Activated CD4-positive, alpha-beta T cell treated with anti-CD3 and anti-CD28 coated beads for 48 hours (primary cell): ENCODE data around the gene SEMA3E.
"Not testable (repeated sequence)": the region's sequence is repeated elsewhere in the genome, so short reads cannot be mapped to it uniquely, and the experiment has no call there.

Experiments
- DNase-seq: peaks from one replicate; pipeline ENCODE4 v3.0.0-alpha.2; 2020

The SEMA3E gene

DNA sequence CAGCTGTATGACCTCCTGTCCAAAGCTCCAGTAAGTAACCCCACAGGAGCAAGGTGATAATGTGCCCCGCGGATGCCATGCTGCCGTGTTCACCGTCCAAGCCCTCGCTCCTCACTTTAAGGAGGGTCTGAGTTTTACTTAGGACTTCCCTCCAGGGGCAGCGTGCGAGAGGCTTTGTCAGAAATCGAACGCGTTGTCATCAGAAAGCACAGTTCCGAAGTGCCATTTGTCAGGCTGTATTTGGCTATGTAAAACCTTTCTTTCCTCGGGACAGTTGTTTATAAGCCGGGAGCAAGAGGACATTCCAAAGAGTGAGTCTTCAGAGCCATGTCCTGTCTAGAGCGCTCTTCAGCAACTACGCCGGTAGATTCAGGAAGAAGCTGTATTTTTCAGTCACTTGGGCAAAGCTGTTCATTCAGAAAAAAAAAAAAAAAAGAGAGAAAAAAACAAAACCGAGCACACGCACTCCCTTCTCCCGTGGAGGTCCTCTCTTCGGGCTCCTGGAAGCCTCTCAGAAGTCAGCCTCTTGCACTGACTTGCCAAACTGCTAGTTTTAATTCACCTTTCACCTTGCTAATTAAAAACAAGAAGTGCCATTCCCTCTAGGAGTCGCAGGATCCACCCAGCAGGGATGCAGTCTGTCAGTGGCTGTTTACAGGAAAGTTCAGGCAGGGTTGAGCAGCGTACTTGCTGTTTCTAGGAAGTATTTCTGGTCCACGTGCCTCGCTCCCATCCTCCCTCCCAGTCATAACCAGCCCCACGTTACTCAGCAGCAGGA, at the start of gene SEMA3E:
Gene SEMA3E, minus strand, starts transcription at position 676 of the 778 bp plus-strand sequence.
- no peak for DNase-seq

DNA sequence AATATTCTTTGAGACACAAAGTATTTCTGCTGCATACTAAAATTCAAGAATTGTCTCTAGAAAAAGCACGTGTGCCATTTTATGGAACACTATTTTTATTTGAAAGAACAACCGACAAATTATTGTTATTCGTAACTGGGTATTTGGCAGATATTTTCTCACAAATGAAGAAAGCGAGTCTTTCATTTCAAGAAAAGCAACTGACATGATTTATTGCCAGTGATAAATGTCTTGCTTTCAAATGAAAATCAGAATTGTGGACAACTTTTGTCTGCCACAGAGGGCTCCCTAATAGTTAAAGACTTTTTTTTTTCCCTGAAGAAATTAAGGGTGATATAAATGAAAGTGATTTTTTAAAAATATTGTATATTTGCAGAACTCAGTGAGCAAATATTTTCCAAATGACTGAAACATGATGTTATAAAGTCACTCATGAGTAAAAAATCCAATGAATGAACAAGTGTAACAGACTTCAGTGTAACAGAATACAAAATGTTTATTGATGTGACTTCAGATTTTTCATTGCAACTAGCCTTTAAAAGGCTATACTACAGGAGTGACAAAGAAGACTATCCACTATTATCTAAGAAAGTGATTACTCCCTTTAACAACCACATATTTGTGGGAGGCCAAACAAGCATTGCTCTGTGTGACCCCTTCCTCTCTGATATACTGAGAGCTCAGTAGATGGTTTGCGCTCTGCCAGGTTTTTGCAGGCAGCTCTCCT, 49.0 kb upstream of the SEMA3E start:
- no peak for DNase-seq

DNA sequence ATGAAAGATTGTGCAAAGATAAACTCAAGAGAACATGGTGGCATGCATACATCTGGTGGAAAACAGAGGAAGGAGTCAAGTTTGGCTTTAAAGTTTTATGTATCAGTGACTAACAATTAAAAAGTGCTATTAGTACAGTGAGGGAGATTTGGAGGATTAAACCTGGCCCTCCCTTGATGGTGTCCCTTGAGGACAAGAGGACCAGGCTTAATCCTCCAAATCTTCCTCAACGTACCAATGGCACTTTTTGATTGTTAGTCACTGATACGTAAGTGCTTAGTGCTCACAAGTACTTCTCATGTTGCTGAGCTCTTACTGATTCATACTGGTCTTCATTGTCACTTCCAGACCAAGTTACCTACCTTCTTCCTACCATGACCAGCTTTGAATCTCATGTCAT, 47.2 kb upstream of the SEMA3E start:
- no peak for DNase-seq

DNA sequence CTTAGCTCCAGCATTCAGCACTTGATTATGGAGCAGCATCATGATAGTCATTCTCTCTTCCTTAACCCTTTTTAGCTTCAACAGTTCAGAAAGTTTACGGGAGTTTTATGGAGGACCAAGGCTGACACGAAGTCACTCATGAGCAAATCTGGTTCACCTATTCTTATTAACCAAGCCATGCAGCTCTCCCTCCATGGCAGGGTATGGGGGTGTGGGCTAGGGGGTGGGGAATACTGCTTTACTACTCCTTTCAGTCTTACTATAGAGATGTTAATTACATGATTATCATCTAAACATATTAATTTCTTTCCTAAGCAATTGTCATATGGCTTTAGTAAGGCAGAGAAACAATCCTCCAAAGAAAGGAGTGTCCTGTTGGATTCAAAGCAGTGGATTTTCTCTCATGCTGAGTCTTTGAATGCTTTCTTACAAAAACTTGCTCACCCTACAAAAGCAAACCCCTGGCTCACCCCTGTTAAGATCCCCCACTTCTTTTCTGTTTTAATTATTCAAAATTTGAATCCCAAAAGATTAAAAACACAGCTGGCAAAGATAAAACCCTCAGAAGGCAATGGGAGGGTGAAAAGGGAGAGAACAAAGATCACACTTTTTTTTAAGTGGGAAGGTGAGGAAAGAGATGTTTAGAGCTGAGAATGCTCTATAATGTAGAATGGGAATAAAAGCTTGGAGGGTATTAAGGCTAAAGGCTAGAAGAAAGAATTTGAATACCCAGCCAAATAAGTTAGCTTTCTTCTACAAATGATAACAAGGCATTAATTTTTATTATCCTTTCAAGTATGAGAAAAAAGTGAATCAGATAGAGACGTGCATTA, 46.4 kb upstream of the SEMA3E start:
- DNase-seq, result no peak

DNA sequence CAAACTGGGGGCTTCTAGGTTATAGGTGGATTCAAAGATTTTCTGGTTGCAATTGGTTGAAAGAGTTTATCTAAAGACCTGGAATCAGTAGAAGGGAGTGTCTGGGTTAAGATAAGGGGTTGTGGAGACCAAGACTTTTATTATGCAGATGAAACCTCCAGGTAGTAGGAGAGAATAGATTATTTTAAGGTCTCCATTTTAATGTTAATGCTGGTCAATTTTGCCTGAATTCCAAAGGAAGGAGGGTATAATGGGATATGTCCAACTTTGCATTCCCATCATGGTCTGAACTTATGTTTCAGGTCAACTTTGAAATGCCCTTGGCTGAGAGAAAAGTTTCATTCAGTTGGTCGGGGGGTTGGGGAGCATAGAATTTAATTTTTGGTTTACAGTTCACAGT, 44.3 kb upstream of the SEMA3E start:
- DNase-seq, result no peak

DNA sequence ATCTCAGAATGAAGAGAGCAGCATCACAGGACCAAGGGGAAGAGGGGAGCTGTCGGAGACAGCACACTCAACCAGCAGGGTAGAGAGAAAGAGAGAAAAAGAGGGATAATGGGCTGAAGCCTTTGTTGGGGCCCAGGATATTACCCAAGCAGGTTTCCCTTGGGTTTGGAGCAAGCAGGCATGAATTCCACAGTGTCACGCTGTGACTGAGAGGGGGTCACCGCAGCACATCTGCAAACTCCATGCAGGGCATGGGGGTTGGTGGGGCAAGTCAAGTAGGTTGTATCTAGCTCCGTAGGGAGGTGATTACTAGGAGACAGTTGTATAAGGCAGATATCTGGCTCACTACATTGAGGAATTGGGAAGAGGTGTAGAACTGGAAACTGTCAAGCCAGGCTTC, 42.2 kb upstream of the SEMA3E start:
- DNase-seq, result no peak

DNA sequence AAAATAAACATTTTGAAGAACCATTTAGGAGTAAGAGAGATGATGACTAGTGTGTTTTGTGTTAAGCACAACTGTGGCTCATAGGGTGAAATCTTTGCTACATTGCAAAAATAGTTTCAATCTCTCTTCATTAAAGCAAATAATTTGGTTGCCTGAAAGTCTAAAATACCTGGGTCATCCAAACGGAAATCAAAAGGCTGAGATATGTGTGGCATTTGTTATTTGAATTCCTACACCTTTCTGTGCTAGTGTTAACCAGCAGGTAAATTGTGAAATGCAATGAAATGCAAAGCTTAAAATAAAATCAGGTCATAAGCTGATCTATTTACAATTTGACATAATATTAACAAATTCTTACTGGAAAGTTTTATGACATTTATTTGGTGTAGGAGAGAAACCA, 40.9 kb upstream of the SEMA3E start:
- no peak for DNase-seq

DNA sequence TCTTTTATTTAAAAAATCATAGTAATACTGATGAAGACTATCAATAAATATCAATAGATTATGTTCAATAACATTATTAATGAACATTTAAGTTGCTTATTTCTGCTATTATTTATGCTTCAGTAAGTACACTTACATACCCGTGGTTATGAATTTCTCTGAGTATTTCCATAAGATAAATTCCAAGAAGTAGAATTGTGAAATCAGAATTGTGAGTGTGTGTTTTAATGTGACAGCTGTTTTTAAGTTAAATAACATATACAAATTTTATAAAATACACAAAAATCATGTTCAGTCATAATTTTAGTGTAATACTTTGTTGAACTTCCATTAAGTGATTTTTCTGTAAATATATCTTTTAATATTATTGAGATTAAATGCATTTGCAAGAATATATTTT, 37.5 kb upstream of the SEMA3E start:
- DNase-seq, result no peak

DNA sequence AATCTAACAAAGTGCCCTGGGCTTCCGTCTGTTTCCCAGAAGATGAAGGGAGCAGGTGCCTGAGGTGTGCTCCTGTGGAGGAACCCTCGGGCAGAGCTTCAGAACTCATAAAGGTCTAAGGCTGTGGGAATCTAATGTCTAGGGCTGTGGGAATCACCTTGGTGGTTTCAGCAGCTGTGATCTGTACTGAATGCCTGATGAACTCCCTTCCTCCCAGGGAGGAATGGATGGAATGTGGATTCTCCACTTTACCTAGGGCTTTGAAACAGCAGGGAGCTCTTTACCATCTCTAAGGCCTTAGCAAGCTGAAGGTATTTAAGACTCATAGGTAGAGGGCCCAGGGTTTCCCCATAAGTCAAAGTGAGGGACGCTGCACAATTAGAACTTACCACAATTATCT, 36.0 kb upstream of the SEMA3E start:
- DNase-seq, result no peak

DNA sequence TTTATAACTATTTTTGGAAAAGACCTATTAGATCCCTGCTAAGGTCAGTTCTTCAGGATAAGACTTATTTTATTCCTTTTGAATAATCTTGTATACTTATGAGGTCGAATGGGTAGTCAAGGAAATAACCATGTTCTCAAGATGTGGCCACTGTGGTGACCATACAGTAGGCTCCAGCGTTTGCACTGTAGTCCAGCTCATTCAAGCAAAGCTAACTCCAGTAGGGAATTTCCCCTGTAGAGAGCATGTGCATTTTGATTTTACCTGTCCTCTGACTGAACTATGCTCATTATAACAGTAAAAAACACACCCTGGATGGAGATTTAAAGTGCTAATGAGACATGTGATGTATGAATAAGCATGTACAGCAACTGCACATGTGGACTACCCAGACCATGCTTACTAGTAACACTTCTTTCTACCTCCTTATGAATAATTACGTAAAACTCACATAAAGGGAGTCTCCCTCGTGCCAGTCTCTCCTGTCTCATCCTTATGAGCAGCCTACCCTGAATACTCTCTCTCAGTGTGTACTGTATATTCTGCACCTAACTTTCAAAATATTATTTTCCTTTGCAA, 32.4 kb upstream of the SEMA3E start:
- DNase-seq, result no peak

DNA sequence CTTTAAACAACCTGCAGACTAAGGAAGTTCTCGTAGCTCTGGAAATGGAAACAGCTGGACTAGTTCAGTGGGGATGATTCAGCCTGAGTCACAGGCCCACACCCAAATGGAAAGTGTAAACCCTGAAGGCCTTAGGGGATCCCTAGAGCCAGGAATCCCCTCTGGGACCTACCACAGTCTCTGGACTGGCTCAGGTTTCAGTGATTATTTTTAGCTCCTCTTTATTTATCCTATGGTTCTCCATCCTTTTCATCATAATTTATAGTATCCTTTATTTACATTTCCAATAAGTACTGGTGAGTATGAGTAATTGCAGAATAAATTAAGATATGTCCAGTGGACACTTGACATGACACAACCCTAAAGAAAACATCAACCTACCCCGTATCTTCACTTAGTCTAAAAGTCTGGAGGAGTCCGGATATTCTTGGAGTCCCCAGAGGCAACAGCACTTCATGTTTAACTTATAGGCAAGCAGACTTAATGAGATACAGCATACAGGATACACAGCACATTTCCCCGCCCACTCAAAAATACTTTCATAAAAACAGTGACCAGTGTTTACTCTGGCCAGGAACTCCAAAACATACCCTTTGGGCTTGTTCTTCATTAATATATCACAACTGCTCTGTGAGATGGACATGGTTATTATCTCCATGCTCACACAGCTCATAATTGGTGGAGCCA, 28.4 kb upstream of the SEMA3E start:
- no peak for DNase-seq

DNA sequence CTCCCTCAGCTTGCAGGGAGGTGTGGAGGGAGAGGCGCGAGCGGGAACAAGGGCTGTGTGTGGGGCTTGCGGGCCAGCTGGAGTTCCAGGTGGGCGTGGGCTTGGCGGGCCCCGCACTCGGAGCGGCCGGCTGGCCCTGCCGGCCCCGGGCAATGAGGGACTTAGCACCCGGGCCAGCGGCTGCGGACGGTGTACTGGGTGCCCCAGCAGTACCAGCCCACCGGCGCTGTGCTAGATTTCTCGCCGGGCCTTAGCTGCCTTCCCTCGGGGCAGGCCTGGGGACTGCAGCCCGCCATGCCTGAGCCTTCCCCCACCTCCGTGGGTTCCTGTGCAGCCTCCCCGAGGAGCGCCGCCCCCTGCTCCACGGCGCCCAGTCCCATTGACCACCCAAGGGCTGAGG, 24.4 kb upstream of the SEMA3E start:
- DNase-seq, result not testable (repeated sequence)

DNA sequence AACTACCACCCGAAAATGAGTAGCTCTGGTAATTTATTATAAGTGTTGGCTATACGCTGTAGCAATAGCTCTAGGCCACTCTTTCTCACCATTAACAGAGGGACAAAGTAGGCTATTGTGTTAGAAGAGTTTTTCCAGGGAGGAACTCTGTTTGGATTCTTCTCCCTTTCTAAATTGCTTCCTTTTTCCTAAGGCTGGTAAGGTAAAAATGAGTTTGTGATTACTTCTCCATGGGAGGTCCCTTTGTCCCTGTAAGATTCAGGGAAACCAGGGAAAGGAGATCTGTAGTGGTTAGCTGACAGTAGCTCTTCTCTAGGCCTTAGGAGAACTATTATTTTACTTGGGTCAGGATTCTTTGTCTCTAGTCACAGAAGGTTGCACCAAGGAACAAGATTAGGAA, 23.2 kb upstream of the SEMA3E start:
- no peak for DNase-seq

DNA sequence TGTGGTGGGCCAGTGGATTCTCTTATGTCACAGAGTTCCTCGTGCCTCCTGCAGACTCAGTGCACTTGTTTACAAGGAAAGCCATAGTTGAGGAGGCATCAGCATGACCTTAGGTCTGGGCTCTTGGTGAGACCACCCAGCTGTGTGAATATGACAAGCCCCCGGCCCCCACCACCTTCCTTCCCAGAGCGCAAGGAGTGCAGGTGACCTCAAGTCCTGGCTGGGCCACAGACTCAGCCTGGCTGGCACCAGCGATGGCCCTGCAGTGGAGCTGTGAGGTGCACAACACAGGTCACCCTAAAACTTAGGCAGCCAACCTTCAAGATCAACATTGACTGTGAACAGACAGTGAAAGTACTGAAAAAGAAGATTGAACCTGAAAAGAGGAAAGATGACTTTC, 14.2 kb upstream of the SEMA3E start:
- no peak for DNase-seq

DNA sequence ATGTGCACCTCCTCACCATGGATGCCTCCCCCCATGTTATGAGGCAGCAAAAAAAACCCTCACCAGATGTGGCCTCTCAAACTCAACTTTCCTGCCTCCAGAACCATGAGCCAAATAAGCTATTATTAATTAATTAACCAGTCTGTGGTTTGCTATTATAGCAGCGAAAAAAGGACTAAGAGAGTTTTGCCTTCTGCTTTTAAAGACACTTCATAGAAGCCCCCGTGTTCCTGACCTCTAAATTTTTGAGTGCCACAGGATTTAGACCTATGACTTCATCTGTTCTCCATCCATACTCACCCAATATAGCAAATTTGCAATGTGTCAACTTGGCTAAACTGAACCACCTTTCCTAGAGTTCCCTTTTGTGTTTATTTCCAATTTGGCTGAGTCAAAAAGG, 9.2 kb upstream of the SEMA3E start:
- DNase-seq, result no peak

DNA sequence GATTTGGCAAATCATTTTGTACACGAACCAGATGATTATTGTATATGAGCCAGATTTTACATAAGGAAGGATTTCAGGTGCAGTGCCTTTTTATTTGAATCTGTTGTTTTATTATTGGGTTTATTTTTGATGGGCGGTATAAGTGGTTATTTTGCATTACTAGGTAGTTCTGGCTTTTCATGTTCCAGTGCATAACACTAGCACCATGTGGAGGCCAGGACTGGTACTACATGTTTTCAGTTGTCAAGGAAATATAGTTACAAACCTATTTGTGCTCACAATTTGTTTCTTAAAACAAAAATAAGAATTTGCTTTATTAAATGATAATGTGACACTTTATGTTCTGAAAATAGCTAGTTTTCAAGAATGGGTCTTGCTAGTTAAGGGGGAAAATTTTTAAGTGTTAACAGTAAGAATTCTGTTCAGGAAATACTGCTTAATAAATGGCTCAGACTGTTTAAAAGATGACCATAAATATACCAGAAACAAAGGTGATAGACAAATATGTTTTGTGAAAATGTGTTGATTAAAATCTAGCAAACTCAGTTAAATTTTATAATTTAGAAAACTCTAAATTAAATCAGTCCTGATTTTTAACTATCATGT, 7.1 kb upstream of the SEMA3E start:
- no peak for DNase-seq

DNA sequence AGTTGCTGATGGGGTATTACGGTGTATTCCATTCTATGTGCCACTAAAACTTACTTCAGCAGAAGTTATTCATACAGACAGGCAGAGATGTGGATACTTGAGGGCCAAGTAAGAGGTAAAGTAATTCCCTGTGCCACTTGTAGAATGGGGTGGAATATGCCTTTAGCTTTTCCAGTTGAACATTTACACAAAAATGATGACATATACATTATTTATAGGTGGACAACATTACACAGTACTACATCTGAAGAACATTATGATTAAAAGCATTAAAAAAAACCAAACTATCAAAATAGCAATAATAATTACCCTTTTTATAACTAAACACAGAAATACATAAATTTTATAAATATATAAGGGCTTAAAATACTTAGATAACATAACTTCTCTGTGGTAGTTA, 3.5 kb upstream of the SEMA3E start:
- DNase-seq, result no peak

DNA sequence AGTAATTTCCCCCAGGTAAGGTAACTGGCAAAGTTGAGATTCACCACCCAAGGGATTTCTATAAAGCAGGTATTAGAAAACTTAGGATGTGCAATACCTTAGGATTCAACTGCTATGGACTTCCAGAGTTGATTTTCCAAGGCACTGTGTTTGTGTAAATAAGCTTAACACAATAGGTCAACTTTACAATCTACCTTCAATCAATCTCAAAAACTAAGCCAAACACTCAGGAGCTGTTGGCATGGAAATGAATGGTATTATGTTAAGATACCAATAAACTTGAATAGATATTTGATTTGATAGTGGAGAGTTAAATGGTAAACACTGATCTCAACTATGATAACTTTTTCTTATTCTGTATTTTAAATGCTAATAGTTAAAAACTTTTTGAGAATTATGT, 762 bp upstream of the SEMA3E start:
- no peak for DNase-seq

DNA sequence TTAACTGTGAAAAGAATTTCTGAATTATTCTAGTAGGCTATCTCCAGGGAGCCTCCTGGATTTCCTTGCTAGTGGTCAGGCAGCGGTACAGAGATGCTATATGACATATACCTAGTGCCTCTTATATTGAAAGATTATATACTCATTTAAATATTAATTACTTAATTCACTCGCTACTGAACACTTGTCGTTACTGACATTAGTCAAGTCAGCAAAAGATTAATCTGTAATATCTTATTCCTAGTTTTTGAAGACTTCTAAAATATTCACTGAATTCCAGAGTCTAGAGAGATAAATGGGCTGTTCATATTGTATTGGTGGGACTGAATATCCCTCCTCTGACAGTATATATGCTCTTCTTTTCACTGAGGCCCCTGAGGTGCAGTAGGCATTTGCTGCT, 2.9 kb downstream of the SEMA3E start:
- no peak for DNase-seq

DNA sequence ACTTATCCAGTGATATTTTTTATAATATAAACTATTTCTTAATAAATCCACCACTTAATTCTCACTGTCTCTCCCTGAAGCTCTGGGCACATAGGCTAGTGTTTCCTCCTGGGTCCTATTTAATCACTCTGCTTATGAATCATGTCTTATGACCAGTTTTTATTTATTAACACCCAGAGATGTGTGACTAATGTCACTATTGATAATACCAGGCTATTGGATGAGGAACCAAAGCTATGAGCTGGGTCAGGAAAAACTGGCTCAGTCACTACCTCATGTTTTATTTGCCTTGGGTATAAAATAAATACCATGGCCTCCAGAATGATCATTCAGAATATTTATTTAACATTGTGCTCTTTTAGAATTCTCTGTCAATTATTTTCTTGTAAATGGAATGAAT, 5.2 kb downstream of the SEMA3E start:
- DNase-seq, result no peak

DNA sequence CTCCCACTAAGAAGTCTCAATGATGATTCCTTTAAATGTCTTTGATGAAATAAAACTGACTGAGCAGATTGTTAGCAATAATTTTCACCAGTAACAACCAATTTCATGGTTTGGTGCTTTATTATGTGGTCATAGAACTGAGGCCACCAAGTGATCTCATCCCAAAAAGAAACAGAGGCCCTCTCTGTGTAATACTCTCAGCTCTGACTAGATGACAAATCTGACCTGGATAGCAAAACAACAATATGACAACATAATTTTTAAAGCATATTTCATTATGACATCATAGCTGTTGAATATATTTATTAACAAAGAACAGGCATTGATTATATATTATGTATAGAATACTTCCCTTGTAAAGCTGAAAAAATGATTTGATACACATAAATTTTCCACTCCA, 5.9 kb downstream of the SEMA3E start:
- DNase-seq, result no peak
